Measurements from ENCODE around the gene ANKRD13A. TPM values are rescaled to one million over a fixed set of nuclear protein-coding genes. Genes with fewer than 3 reads are reported as not detected.
A peak's percentile ranks its signal among the peaks of the same experiment; 100 is the strongest.

Gene ANKRD13A
- total RNA-seq, 1 donor from 2014 or later: 35.4 TPM

DNA sequence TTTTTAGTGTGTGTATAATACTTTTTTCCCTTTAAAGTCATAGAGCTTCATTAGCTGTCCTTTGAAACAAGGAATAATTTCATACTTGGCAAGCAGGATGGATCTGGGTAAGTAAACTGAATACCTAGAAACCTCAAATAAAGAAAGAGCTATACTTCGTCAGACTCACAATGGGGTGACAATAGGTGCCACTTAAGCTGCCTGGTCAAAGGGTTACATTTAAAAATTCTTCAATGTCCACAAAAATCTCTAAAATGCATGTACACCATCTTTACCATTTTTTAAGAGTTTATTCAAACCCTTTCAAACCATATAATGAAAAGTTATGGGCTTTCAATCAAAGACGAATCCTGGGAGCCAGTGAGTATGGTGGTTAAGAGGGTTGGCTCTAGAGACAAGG is 6.1 kb upstream of the ANKRD13A start:
- H2AFZ ChIP-seq (replicated peaks): no peak overlapping the region
- H3F3A ChIP-seq (ENCODE audit: low read depth): peaks cover 13% of the 10 kb centered on the region
- no peak for DNase-seq (ENCODE audit: low spot score)
- peaks cover 36% of the 10 kb centered on the region for H3K79me2 ChIP-seq (ENCODE audit: low read depth)
- Mint-ChIP-seq H3K27me3 (ENCODE audit: insufficient read depth, low read depth) (peaks cover 6% of the 10 kb centered on the region), H3K4me3 (no peak overlapping the region), H3K4me1 (peaks cover 18% of the 10 kb centered on the region), H3K36me3 (peaks cover 4% of the 10 kb centered on the region), H3K9me3 (no peaks in the 10 kb centered on the region), H3K27ac (no peak overlapping the region)
- no peak overlapping the region for H3K9ac ChIP-seq
- H3K4me1 ChIP-seq: peaks cover 7% of the 10 kb centered on the region
- no peak overlapping the region for H3K4me2 ChIP-seq
- no peak overlapping the region for H3K27ac ChIP-seq
- peaks cover 13% of the 10 kb centered on the region for H4K20me1 ChIP-seq (ENCODE audit: low read depth)
- peaks cover 2% of the 10 kb centered on the region for H3K36me3 ChIP-seq
- H3K27me3 ChIP-seq: no peaks in the 10 kb centered on the region
- no peaks in the 10 kb centered on the region for H3K9me3 ChIP-seq (ENCODE audit: low read depth)
- H3K4me3 ChIP-seq: no peak overlapping the region
- TF ChIP-seq EZH2phosphoT487 (IDR thresholded peaks at IDR 0.05) (no peak), CTCF (IDR thresholded peaks at IDR 0.05) (no peak), EZH2 (IDR thresholded peaks at IDR 0.05) (no peak)

GRCh38 chr12:109994401-109995175 is 4.6 kb upstream of the ANKRD13A start:
- Mint-ChIP-seq H3K36me3 (no peaks in the 10 kb centered on the region), H3K9me3 (no peaks in the 10 kb centered on the region), H3K4me1 (peaks cover 25% of the 10 kb centered on the region), H3K27ac (no peak overlapping the region), H3K27me3 (ENCODE audit: insufficient read depth, low read depth) (peaks cover 8% of the 10 kb centered on the region), H3K4me3 (peak overlapping the region; percentile 98)
- Histone ChIP-seq H3K27ac (no peak overlapping the region), H3K36me3 (no peaks in the 10 kb centered on the region), H3K4me2 (peak overlapping the region; percentile 86), H3K9ac (no peak overlapping the region), H3K4me3 (peak overlapping the region; percentile 86), H3F3A (ENCODE audit: low read depth) (peaks cover 14% of the 10 kb centered on the region), H3K4me1 (peaks cover 7% of the 10 kb centered on the region), H4K20me1 (ENCODE audit: low read depth) (peaks cover 13% of the 10 kb centered on the region), H3K9me3 (ENCODE audit: low read depth) (no peaks in the 10 kb centered on the region), H2AFZ (replicated peaks) (no peak overlapping the region), H3K27me3 (peaks cover 1% of the 10 kb centered on the region), H3K79me2 (ENCODE audit: low read depth) (peaks cover 36% of the 10 kb centered on the region)
- no peak for DNase-seq (ENCODE audit: low spot score)
- TF ChIP-seq CTCF (IDR thresholded peaks at IDR 0.05) (no peak), EZH2 (IDR thresholded peaks at IDR 0.05) (no peak), EZH2phosphoT487 (IDR thresholded peaks at IDR 0.05) (no peak)

- H3K36me3 ChIP-seq: no peaks in the 10 kb centered on the region
- DNase-seq (ENCODE audit: low spot score): no peak
- H3K27me3 ChIP-seq: peaks cover 9% of the 10 kb centered on the region
- no peaks in the 10 kb centered on the region for H3K36me3 Mint-ChIP-seq
- H3K9ac ChIP-seq: peak overlapping the region; percentile 68
- H3F3A ChIP-seq (ENCODE audit: low read depth): peaks cover 14% of the 10 kb centered on the region
- TF ChIP-seq EZH2 (IDR thresholded peaks at IDR 0.05) (no peak), CTCF (IDR thresholded peaks at IDR 0.05) (no peak), EZH2phosphoT487 (IDR thresholded peaks at IDR 0.05) (no peak)
- H3K9me3 Mint-ChIP-seq: no peaks in the 10 kb centered on the region
- H2AFZ ChIP-seq (replicated peaks): peak overlapping the region; percentile 100
- no peak overlapping the region for H3K27ac ChIP-seq
- H3K79me2 ChIP-seq (ENCODE audit: low read depth): peaks cover 38% of the 10 kb centered on the region
- peak overlapping the region; percentile 90 for H3K27ac Mint-ChIP-seq
- H3K4me3 Mint-ChIP-seq: peak overlapping the region; percentile 98
- H3K9me3 ChIP-seq (ENCODE audit: low read depth): no peaks in the 10 kb centered on the region
- H3K4me3 ChIP-seq: peak overlapping the region; percentile 86
- H3K4me1 ChIP-seq: peaks cover 11% of the 10 kb centered on the region
- H3K4me2 ChIP-seq: peak overlapping the region; percentile 86
- H3K4me1 Mint-ChIP-seq: peaks cover 31% of the 10 kb centered on the region
- peaks cover 13% of the 10 kb centered on the region for H4K20me1 ChIP-seq (ENCODE audit: low read depth)
- H3K27me3 Mint-ChIP-seq (ENCODE audit: insufficient read depth, low read depth): peaks cover 8% of the 10 kb centered on the region
These were observed 3.9 kb upstream of the ANKRD13A start for GRCh38 chr12:109995361-109995685.
